H1 (cell line): ENCODE results near the gene FDPS. TPM values are rescaled to one million over a fixed set of nuclear protein-coding genes. Genes with fewer than 3 reads are reported as not detected.

Experiments used
- CBX5 ChIP-seq: fragments of 300-800, 300-1000 bp; sonication (generic); IDR thresholded peaks from 2 replicates; pipeline ENCODE4 v1.7.1; 2016; ENCODE audit warnings: antibody characterized with exemption, low read length, low read depth
- EZH2 ChIP-seq: fragments of 200-600 bp; sonication (generic); IDR thresholded peaks from 2 replicates; pipeline ENCODE4 v1.7.1; 2012; ENCODE audit warnings: low read depth, mild to moderate bottlenecking, moderate library complexity, low read length, inconsistent platforms; ENCODE audit not compliant: severe bottlenecking
- HDAC2 ChIP-seq, 2 experiments: fragments of 300-600 bp in 1 of 2; sonication (generic) in 1 of 2; IDR thresholded peaks; 2 replicates each; pipeline ENCODE4 v1.6.1; 2011 to 2012; ENCODE audit warnings: low read depth in 2 of 2, low read length in 2 of 2, mild to moderate bottlenecking in 2 of 2, moderate library complexity in 2 of 2, borderline replicate concordance in 1 of 2, inconsistent platforms in 1 of 2
- SAP30 ChIP-seq: fragments of 300-600 bp; sonication (generic); IDR thresholded peaks from 2 replicates; pipeline ENCODE4 v1.7.1; 2012; ENCODE audit warnings: low read length, moderate library complexity, mild to moderate bottlenecking, inconsistent platforms; ENCODE audit not compliant: insufficient read depth, insufficient replicate concordance
- SP4 ChIP-seq: IDR thresholded peaks from 2 replicates; pipeline ENCODE4 v1.6.1; 2012; ENCODE audit warnings: low read length, inconsistent platforms
- TAF7 ChIP-seq: optimal IDR thresholded peaks from 2 replicates; pipeline ENCODE3; 2011; ENCODE audit warnings: low read depth, mild to moderate bottlenecking, inconsistent platforms, low read length, moderate library complexity, borderline replicate concordance
- polyA plus RNA-seq, 7 experiments: library from polyadenylated mRNA; depleted of rRNA in 3 of 7; stranded (reverse) in 5 of 7; unstranded in 2 of 7; fragments of >200 nt in 5 of 7; fragments of 200-250 nt in 2 of 7; gene quantifications; 1 replicate in 5 of 7; 2 replicates in 1 of 7; 4 replicates in 1 of 7; pipeline versions ENCODE4 v1.2.1 to v1.2.3, GENCODE V29; 2011 to 2013; ENCODE audit warnings: missing spikeins in 2 of 7, mixed read lengths in 2 of 7
- total RNA-seq: library from RNA; stranded (reverse); fragmentation: NEBNext Ultra II Directional; extraction: Animal tissue kit (Norgen Biotek cat#: 25700); gene quantifications from 2 replicates; pipeline ENCODE4 v1.2.1, GENCODE V29; 2021

The FDPS gene
- total and polyA plus RNA-seq, 2 of the 8 experiments (the other 6 are each of a cell fraction or from before 2014, with no cell fraction given) = 267 to 368 TPM

DNA sequence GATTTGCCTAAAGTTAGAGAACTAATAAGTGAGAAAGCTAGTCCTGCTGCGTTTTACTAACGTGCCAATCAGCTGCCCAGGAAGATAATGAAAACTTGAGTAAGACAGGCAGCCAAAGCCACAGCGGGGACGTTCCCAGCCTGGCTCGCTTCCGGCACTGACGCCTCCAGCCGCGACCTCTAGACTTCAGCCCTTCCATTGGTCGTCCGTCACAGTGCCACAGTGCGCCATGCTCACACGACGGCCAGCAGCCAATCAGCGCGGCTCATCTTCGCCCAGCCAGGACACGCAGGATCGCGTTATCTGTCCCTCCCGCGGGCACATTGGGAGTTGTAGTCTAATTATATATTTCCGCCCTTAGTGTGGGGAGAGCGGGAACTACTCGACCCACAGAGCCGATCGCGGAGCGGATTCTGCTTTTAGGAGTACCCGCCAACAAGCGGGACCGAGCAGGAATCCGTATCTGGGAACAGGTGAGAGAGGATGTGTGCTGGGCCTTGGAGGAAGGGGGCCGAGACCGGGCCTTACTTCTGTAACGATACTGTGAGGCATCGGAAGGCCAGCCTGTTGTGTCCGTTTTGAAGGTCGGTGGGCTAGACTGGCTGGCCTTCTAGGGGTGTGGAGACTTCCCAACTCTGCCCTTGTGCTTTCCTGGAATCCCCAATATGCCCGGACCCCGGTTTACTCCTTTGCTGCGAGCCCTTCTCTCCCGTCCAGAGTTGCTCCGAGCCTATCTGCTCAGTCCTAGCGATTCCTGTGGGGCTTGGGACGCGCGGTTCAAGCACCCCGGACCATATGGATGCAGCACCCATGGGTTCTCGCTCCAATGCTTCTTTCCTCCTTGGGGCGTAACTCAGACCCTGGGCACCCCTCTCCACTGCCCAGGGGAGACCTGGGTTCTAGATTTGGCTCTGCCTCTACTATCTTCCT lies at the start of gene FDPS (continued):
- TF ChIP-seq EZH2 (no peak), SAP30 (no peak), SP4 (peak; percentile 54; the same call in 1 of the 2 replicates), HDAC2 (IDR thresholded peaks at IDR 0.05; ENCODE audit: borderline replicate concordance in 1 of 2, low read depth in 2 of 2, low read length in 2 of 2) (peak; percentile 88 to 98), TAF7 (peak; percentile 59), CBX5 (no peak)
